Posterior vena cava (tissue), 2 donors: Measurements from ENCODE around the gene MBD5. TPM values are rescaled to one million over a fixed set of nuclear protein-coding genes. Genes with fewer than 3 reads are reported as not detected.
"Not testable (repeated sequence)": the region's sequence is repeated elsewhere in the genome, so short reads cannot be mapped to it uniquely, and the experiment has no call there.

ENCODE experiments used
- DNase-seq: peaks from one replicate; pipeline ENCODE4 v3.0.0-alpha.2; 2020; ENCODE audit warnings: low spot score
- intact Hi-C, 2 donors: fragments of 100-400 bp; cut with DNase I; formaldehyde crosslinking; loops; one replicate each; pipeline versions ENCODE4 v1.14.1 to v1.14.2; 2022 to 2023
- total RNA-seq, 2 donors: library from RNA; stranded (reverse); fragmentation: NEBNext Ultra II Directional; extraction: Animal tissue kit (Norgen Biotek cat#: 25700); gene quantifications; one replicate each; pipeline ENCODE4 v1.2.1, GENCODE V29; 2021
- donor health status: DM: yes; HTN: yes; CAD: no.
- donor health status: DM: yes; HTN: yes; CAD: no.

Gene MBD5
- total RNA-seq, 2 donors from 2014 or later: 39.8 to 40.8 TPM

GRCh38 chr2:148526509-148527346, 505.8 kb downstream of the MBD5 start:
- intact Hi-C loops: loop anchor here in 1 of 2 donors (5.0 kb wide), 1 partner anchor 589 kb away; no protein-coding TSS in a partner anchor
- no peak for DNase-seq

- DNase-seq: no peak
- intact Hi-C loops: loop anchor here in 1 of 2 donors (5.0 kb wide), 1 partner anchor 590 kb away; no protein-coding TSS in a partner anchor
These were observed 506.8 kb downstream of the MBD5 start for GRCh38 chr2:148527488-148528340.

GRCh38 chr2:148528356-148529064, 507.6 kb downstream of the MBD5 start:
- intact Hi-C loops: loop anchor here in 1 of 2 donors (5.0 kb wide), 1 partner anchor 591 kb away; no protein-coding TSS in a partner anchor

GRCh38 chr2:148529745-148530144, 508.9 kb downstream of the MBD5 start:
- no peak for DNase-seq
- intact Hi-C loops: loop anchor here in 1 of 2 donors (5.0 kb wide), 1 partner anchor 592 kb away; no protein-coding TSS in a partner anchor

More at GRCh38 chr2:148528356-148529064, 507.6 kb downstream of the MBD5 start:
- DNase-seq: no peak

- intact Hi-C loops: no loop called here
- DNase-seq: no peak
These were observed 509.5 kb downstream of the MBD5 start for GRCh38 chr2:148530350-148530749.

GRCh38 chr2:148531235-148531634, 510.3 kb downstream of the MBD5 start:
- intact Hi-C loops: no loop called here
- no peak for DNase-seq

GRCh38 chr2:148531669-148532428, 511.0 kb downstream of the MBD5 start:
- intact Hi-C loops: no loop called here
- no peak for DNase-seq

- DNase-seq: no peak
- intact Hi-C loops: no loop called here
These were observed 512.1 kb downstream of the MBD5 start for GRCh38 chr2:148533004-148533403.

- intact Hi-C loops: no loop called here
- DNase-seq: no peak
These were observed 512.8 kb downstream of the MBD5 start for GRCh38 chr2:148533685-148534084.

GRCh38 chr2:148534416-148535204, 513.7 kb downstream of the MBD5 start:
- no peak for DNase-seq

GRCh38 chr2:148538375-148538774, 517.5 kb downstream of the MBD5 start:
- intact Hi-C loops: no loop called here
- DNase-seq: no peak

More at GRCh38 chr2:148534416-148535204, 513.7 kb downstream of the MBD5 start:
- intact Hi-C loops: no loop called here

GRCh38 chr2:148540022-148540421, 519.1 kb downstream of the MBD5 start:
- no peak for DNase-seq
- intact Hi-C loops: no loop called here

GRCh38 chr2:148541792-148542191, 520.9 kb downstream of the MBD5 start:
- DNase-seq: no peak
- intact Hi-C loops: no loop called here

- DNase-seq: no peak
- intact Hi-C loops: no loop called here
These were observed 521.7 kb downstream of the MBD5 start for GRCh38 chr2:148542614-148543013.

GRCh38 chr2:148543088-148543540, 522.2 kb downstream of the MBD5 start:
- intact Hi-C loops, DNase-seq: not testable (repeated sequence)

- DNase-seq: no peak
- intact Hi-C loops: no loop called here
These were observed 524.7 kb downstream of the MBD5 start for GRCh38 chr2:148545390-148546256.

GRCh38 chr2:148546270-148546669, 525.4 kb downstream of the MBD5 start:
- intact Hi-C loops: no loop called here
- no peak for DNase-seq
